HG03521 (cell line): ENCODE measurements around the gene MTUS2.
"Not testable (repeated sequence)": the region's sequence is repeated elsewhere in the genome, so short reads cannot be mapped to it uniquely, and the experiment has no call there.

Experiments
- ATAC-seq: cut with Tn5 transposase; IDR thresholded peaks from one replicate; pipeline ENCODE4 v1.9.1; 2021; ENCODE audit warnings: mild to moderate bottlenecking, moderate library complexity; ENCODE audit not compliant: unreplicated experiment

MTUS2 gene

DNA sequence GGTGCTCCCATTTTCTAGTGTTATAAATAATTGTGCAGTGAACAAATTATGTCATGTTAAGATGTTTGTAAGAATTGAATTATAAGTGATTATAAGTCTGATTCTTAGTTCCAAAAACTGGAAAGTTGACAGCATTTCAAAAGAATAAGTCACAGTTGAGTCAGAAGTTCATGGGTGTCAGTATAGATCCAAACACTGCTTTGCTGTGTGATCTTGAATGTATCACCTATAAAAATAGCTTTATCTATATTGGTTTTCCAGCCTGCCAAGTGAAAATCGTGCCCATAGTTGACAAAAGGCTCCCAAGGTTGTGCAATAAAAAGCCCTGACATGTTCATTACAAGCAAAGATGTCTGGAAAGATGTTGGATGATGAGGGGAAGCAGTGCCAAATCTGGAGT, 336.0 kb downstream of the MTUS2 start:
- ATAC-seq: no peak

DNA sequence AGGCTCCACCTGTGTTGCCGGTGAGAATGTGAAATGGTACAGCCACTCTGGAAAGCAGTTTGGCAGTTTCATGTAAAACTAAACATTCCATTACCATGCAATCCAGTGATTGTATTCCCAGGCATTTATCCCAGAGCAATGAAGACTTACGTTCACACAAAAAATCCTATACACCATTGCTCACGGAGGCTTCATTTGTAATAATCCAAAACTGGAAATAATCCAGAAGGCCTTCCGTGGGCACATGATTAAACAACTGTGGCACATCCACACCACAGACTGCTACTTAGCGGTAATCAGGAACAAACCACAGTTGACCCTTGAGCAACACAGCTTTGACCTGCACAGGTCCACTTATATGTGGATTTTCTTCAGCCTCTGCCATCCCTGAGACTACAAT, 339.7 kb downstream of the MTUS2 start:
- no peak for ATAC-seq

GRCh38 chr13:29160862-29161261, 340.7 kb downstream of the MTUS2 start:
- no peak for ATAC-seq

DNA sequence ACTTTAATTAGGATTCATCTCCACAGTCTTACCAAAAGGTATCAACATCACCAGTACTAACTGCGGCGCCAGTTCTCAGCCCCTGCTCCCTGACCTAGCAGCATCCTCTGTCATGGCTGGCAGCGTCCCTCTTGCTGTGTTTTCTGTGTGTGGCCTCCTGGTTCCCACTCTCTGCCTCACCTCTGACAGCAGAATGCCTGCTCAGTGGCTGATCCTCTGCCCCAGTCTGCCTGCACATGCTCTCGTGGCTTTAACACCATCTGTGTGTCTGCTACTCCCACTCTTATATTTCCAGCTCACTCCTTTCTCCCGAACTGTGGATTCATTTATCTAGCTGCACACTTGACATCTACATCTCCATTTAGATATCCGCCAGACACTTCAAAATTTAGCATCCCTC, 341.5 kb downstream of the MTUS2 start:
- ATAC-seq: no peak

DNA sequence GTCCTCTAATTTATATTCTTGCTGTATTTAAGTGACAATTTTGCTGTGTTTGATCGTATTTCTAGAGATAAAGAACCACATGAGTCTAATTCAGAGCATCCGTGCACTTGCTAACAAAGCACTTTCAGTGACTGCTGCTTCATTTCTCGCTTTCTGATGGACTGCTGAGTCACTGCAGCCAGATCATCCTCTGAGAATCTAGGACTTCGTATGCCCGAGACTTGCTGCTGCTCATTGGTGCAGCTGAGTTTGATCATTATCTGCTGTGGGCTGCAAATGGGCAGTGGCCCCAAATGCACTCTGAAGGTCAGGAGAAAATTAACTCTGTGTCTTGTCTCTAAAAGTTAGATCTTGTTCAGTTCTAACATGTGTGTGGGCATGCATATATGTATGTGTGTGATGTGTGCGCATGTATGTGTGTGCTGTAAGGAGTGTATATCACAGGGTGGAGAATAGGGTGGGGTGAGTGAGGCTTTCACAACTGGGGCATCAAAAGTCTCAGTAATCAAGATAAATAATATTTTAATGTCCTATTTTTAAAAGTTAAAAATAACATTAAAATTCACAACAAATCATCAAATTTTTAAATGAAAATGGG, 342.6 kb downstream of the MTUS2 start:
- ATAC-seq: no peak

DNA sequence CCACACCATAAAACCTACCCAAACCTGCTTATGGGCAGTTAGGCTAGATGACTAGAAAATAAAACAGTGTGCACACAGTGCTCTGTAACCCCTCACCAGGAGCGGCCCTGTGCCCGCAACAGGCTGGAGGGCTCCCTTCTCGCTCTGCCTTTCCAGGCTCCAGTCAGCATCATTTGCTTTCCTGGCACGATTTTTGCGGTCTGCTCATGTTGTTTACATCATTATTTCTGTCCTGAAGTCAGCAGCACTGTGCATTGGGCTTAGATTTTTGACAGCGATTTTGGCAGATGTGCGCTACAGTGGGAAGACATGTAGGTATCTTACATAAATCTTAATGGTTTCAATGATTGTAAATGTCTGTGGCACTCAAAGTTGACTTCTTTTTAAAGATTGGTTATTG, 344.0 kb downstream of the MTUS2 start:
- no peak for ATAC-seq

- no peak for ATAC-seq
Measured at GRCh38 chr13:29165216-29165615, 345.1 kb downstream of the MTUS2 start.

DNA sequence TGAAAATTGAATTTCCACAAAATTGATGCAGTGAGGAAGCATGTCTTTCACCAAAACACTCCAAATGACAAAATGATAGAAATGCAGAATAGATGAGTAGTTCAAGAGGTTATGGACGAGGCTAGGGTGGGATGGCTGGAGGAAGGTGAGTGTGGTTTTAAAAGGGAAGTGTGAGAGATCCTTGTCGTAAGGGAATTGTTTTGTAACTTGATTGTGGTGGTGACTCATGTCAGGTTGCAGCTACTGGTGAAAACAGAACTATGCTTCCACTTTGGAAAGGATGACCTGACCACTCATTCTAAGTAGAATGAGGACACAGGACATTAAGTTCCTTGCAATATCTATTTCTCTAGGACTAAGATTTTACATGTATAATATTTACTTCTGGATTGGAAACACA, 345.7 kb downstream of the MTUS2 start:
- no peak for ATAC-seq

GRCh38 chr13:29170436-29171082, 350.4 kb downstream of the MTUS2 start:
- ATAC-seq: no peak

DNA sequence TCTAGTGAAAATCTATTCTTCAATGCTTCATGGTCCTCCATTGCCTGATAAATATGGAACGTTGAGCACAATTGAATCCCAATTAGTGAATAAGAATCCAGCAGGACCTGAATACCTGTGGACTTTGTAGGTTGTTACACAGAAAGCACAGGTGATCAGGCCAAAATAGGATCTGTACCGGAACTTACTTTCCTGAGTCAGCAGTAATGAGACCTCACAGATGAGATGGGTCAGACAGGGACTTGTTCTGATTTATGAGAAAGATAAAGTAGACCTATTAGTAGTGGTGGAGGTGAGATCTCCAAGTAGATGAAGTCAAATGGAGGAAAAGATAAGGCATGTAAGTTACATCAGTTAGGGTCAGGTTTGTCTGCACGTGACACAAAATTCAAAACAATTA, 351.1 kb downstream of the MTUS2 start:
- no peak for ATAC-seq

- no peak for ATAC-seq
Measured at GRCh38 chr13:29174093-29174492, 354.0 kb downstream of the MTUS2 start.

- ATAC-seq: no peak
Measured at GRCh38 chr13:29175250-29175873, 355.2 kb downstream of the MTUS2 start.

DNA sequence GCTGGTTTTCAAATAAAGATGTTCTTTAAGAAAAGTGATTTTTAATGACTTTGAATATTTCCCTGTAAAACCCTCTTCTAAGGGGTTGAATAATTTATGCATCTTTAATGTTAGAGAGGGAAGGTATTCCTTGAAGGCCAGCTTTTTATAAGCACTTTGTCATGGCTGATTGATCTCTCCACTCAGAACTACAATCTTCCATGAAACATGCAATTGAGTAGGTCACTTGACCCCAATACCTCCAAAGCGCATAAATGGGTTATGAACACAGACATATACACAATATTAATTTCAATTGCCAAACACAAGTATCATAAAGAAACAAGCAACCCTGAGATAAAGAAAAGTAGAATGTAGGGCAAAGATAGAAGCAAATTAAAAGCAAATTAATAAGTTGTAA, 359.9 kb downstream of the MTUS2 start:
- no peak for ATAC-seq

- no peak for ATAC-seq
Measured at GRCh38 chr13:29182216-29182615, 362.1 kb downstream of the MTUS2 start.

GRCh38 chr13:29185926-29186325, 365.8 kb downstream of the MTUS2 start:
- no peak for ATAC-seq

GRCh38 chr13:29187584-29187983, 367.4 kb downstream of the MTUS2 start:
- no peak for ATAC-seq

DNA sequence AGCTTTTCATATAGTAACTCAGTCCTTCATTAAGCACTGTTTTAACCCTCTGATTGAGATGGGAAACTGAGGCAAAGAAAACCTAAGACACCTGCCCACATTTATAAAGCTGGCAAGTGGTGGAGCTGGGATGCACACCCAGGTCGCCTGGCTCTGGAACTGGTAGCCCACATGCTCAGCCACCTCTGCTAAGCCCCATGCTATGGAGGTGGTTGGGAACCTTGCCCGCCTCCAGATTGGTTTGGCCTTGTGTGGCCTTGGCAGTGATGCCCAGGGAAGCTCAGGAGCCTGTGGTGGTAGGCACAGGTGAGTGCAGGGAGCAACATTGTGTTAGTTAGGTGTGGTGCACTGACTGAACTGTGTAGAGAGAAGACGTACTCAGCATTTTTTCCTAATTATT, 370.2 kb downstream of the MTUS2 start:
- no peak for ATAC-seq

- no peak for ATAC-seq
Measured at GRCh38 chr13:29193083-29193482, 372.9 kb downstream of the MTUS2 start.

DNA sequence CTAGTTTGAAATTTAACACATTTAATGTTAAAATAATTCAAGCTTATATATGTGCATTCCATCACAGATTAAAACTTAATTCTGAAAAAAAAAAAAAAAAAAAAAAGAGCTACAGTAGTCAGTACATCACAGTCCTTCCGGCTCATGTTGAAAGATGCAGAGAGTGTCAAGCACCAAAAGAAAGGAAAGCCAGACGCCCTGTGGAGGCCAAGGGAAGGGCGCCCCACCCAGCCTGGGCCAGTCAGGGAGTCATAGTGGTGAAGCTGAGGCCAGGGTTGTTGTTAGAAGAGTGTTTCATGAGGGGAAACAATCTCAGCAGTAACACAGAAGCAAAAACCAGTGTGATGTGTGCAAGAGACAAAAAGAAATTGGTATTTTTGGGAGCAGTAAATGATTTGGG, 375.3 kb downstream of the MTUS2 start:
- ATAC-seq: no peak

DNA sequence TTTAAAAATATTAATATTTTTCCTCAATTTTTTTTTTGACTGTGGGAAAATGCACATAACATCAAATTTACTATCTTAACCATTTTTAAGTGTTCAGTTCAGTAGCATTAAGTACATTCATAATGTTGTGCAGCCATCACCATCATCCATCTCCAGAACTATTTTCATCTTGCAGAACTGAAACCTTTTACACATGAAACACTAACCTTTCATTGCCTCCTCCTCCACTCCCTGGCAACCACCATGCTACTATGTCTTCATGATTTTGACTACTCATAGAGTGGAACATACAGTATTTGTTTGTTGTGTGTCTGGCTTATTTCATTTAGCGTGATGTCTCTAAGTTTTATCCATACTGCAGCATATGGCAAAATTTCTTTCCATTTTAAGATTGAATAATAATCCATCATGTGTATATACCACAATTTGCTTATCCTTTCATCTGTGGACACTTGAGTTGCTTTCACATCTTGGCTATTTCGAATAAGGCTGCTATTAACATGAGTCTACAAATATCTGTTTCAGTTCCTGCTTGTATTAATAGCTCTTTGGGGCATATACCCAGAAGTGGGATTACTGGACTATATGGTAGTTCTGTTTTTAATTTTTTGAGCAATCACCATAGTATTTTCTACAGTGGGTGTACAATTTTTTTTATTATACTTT, 376.4 kb downstream of the MTUS2 start:
- peak; percentile 81 for ATAC-seq

GRCh38 chr13:29202753-29203152, 382.6 kb downstream of the MTUS2 start:
- ATAC-seq: not testable (repeated sequence)

DNA sequence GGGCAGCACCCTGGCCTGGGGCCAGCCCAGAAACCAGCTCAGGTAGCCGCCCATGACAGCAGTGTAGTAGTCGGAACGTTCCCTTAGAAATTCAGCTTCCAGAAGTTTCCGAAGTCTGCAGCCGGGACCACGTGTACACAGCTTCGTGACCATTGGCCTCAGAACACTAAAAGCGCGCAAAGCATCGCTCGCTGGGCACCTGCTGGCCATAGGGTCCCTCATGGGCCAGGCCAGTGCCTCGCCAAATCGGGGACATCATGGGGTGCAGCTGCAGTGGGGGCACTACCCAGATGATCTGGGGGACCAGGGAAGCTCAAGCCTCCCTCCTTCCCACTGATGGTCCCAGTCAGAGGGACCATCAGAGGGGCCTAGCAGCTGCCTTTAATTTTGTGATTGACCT, 384.5 kb downstream of the MTUS2 start:
- no peak for ATAC-seq
